ENCODE measurements around the gene NDUFAF2.
"Not testable (repeated sequence)": the region's sequence is repeated elsewhere in the genome, so short reads cannot be mapped to it uniquely, and the experiment has no call there.

NDUFAF2 gene, protein sequence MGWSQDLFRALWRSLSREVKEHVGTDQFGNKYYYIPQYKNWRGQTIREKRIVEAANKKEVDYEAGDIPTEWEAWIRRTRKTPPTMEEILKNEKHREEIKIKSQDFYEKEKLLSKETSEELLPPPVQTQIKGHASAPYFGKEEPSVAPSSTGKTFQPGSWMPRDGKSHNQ

DNA sequence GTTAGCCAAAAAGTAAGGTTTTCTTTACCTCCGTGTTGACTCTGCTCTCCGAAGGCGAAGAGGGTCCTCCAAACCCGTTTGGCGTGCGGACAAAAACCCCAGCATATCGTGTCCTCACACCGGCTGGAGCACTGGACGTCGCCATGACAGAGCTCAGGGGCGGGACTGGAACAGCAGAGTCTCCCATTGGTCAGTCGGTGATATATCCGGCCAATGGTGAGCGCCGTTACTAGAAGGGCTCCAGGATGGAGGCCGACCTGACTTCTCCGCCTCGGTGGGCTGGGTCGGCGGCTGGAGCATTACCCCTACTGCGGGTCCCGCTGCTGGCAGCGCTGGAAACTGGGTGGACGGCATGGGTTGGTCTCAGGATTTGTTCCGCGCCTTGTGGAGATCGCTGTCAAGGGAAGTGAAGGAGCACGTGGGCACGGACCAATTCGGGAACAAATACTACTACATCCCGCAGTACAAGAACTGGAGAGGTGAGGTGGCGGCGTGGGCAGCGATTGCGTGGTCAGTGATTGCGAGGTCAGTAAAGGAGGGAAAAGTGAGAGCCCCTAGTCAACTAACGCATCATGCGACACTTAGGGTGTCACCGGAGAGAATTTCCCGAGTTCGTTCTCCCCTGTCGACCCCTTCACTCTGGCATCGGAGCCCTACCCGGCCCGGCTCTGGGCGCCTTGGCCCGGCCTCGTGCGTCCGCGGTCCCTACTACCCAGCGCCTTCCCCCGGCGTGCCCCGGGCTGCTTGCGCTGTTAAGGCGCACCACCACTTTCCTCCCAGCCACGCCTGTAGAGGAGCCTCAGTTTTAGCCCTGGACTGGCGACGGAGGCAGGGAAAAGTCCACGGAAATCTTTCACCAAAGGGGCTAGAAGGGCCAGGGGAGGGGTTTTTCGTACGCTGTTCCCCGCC lies at the start of gene NDUFAF2, which contains the start of gene ERCC8:
Gene NDUFAF2 (plus strand): TSS at position 302 of the 909 bp plus-strand sequence. CDS start 51 bp downstream, at position 353.
Gene ERCC8 (minus strand): TSS at position 167 of the 909 bp plus-strand sequence. CDS start 62 bp downstream, at position 105.
- peak; percentile 72 to 83 for DNase-seq (ENCODE audit: low read depth in 2 of 2)

DNA sequence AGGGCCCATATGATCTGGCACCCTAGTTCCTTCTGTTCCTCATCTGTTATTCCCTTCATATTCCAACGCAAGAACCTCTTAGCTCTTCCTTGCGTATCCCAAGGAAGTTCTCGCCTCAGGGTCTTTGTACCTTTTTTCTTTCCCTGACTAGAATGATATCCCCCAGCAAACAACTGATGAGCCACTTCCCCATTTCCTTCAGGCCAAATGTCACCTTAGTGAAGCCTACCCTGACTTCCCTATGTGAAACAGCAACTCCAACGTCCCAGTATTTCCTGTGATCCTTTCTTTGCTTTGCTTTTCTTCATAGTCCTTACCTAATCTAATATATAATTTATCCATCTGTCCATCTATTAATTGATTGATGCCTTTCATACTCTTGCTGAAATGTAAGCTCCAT lies 48.0 kb upstream of the NDUFAF2 start:
- DNase-seq (ENCODE audit: low read depth in 2 of 2) = no peak

DNA sequence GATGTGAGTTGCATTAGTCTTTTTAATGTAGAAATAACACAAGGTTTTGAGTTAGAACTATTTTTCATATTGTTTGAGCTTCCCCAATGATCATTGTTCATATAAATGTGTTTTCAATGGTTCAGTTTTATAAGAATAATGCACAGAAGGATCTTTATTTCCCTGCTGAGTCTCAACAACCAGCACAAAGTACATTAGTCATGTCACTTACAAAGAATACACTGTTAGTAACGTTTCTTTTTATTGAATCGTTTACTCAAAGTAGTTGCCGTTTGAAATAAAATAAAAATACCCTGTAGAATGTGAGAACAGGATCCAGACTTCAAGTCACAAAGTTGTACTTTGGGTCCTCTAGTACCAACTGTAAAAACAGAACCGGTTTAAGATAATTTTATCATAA lies 41.6 kb upstream of the NDUFAF2 start:
- DNase-seq (ENCODE audit: low read depth in 2 of 2) = no peak

DNA sequence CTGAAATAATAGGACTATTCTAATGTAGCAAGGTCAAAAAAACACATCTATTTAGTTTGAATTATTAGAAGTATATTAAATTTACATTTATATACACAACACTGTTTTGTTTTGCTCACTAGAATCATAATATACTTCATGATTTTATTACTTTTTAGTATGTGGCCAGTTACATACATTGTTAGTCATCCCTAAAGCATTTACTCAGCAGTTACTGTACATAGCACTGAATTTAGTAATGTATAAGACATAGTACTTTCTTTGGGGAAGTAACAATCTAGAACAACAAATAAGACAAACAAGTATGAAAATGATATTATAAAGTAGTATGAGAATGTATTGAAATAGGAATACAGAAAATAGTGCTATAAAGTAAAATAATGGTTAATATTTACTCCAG lies 28.4 kb upstream of the NDUFAF2 start:
- no peak for DNase-seq (ENCODE audit: low read depth in 2 of 2)

DNA sequence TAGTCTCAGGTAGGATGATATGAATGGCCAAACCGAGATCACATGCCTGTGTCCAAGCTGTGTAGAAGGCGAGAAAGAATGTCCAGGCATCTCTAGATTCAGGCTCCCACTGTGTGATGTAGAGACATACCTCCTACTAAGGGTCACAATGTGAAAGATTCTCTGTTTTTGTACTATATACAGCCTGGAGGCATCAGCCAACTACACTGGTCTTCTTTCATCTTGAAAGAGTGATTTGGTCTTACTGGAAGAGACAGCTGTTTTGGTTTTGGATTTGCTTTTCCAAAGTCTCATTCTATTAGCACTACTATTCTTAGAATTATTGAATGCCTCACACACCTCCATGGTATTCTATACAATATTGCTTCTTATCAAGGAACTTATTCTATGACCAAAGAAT lies 26.5 kb upstream of the NDUFAF2 start:
- DNase-seq (ENCODE audit: low read depth in 2 of 2) = no peak

DNA sequence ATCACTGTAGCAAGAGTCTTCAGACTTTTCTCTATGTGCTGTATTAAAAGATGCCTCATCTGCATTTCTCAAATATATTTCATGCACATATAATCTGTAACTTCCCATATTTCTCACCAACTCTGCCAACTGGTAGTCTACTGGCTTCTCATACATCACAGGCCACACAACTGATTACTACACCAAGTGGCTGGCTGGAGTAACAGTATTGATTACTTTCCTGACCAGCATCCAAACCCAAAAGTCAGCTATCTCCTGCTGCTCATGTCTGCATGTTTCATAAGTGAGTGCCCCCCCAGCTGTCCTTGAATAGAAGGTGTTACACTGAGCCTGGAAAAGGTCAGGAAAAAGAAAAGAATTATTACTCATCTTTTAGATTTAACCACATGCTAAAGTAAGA lies 17.6 kb upstream of the NDUFAF2 start:
- no peak for DNase-seq (ENCODE audit: low read depth in 2 of 2)

DNA sequence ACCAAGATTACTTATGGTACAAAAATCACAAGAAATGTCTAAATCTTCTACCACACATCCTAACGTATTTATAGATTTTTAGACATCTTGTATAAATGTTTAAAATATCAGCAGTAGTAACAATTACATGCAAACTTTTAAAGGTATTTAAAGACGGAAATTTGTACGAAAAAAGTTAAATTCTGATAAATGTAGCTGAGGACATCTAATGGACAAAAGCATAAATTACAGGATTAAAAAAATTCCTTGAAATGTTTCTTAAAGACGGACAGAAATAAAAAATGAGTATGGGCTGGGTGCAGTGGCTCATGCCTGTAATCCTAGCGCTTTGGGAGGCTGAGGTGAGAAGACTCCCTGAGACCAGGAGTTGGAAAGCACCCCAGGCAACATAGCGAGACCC lies 16.0 kb upstream of the NDUFAF2 start:
- no peak for DNase-seq (ENCODE audit: low read depth in 2 of 2)

DNA sequence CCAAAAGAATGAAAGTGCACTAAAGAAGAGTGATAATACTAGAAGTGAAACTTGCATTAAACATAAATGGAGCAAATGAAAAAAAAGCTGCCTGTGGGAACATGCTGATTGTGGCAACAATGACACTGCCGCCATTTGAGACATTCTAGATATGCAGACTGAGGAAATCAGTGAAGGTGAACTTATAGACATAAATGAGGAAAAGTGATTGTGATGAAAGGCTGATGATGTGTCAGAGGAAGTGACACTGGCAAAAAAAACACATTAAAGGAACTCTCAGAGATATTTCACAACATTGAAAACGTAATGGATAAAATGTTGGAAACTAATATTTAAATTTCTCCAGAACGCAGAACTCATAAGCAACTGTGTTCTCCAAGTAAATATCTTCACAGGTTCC lies 1.4 kb upstream of the NDUFAF2 start:
- DNase-seq (ENCODE audit: low read depth in 2 of 2) = no peak

DNA sequence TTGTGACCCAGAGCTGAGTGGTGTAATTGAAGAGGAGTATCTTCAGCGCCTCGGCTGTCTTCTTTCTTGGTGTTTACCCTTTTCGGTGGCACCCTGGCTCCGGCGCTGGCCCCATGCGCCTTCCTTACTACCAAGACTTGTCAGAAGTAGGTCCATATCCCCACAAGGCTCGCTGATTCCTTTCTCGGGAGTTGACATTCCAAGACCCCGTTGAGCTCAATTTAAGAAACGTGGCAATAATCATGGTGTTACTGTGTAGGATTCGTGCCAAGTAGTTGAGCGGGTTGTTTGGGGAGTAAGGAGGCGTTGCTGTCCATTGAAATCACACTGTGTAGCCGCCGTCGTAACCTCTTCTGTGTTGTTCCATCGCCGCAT lies 795 bp downstream of the NDUFAF2 start:
- peak; percentile 5 to 7 for DNase-seq (ENCODE audit: low read depth in 2 of 2)

DNA sequence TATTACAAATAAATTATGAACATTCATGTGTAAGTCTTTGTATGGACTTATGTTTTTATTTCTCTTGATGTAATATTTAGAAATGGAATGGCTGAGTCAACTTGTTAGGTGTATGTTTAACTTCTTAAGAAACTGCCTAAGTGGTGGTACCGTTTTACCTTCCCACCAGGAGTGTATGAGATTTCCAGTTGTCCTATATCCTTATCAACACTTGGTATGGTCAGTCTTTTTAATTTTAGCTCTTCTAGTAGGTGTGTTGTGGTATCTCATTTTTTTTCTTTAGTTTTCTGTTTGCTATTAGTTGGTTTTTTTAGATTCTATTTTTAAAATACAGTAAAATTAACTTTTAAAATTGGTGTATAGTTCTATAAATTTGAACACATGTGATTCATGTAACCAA lies 3.7 kb downstream of the NDUFAF2 start:
- no peak for DNase-seq (ENCODE audit: low read depth in 2 of 2)

DNA sequence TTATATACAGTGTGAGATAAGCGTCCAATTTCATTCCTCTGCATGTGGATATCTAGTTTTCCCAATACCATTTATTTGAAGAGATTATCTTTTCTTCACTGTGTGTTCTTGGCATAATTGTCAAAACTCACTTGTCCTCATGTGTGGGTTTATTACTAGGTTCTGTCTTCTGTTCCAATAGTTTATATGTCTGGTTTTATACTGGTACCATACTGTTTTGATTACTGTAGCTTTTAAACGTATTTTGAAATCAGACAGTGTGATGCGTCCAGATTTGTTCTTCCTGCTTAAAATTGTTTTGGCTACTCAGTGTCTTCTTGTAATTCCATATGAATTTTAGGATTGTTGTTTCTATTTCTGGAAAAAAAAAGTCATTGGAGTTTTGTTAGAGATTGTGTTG lies 10.2 kb downstream of the NDUFAF2 start:
- DNase-seq (ENCODE audit: low read depth in 2 of 2) = no peak

DNA sequence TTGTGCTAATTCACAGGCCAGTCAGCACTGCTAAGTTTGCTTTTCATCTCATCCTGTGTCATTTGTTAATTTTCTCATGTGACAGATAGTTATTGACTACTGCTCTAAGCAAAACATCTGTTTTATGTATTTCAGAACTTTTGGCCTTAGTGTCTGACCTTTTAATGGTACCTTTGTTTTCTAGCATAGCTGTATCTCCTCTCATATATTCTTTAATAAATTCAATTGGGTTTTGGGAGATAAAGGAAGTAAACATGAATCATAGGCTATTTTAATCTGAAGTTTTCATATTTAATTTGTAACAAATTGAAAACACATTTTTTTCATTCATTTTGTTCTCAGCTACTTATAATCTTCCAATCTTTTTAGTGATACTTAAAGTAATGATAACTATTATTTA lies 13.1 kb downstream of the NDUFAF2 start:
- DNase-seq (ENCODE audit: low read depth in 2 of 2) = no peak

DNA sequence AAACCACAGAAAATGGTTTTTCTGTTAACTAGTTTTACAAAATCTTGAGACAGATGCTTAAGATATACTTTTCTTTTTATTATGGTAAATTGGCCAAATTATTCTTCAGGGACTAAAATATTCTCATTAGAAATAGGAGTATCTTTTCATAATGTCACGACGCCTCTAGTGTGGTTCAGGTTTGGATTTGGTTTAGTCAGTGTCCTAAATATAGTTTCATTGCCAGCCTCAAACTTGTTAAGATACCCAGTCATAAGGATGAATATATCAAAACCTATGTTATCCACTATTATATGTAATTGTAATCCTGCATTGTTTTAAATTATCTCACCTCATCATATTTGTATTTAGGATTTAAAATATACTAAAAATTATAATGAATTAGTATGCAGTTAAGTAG lies 13.7 kb downstream of the NDUFAF2 start:
- DNase-seq (ENCODE audit: low read depth in 2 of 2) = no peak

DNA sequence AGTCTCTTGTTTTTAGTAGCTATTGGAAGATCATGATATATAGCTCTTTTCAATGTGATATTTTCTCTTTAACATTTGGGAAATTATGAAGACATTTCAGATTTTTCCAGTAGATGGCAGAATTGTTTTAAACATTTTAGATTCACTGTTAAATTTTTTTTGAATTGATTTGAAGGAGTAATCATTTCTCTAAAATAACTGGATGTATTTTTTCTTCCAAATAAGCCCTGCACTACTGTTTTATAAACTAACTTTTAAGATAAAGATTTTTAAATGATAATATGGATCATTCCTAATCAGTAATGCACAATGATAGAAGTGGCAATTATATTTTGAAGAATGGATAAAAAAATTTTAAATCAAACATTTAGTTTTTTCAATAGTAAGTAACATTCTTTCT lies 14.2 kb downstream of the NDUFAF2 start:
- no peak for DNase-seq (ENCODE audit: low read depth in 2 of 2)

DNA sequence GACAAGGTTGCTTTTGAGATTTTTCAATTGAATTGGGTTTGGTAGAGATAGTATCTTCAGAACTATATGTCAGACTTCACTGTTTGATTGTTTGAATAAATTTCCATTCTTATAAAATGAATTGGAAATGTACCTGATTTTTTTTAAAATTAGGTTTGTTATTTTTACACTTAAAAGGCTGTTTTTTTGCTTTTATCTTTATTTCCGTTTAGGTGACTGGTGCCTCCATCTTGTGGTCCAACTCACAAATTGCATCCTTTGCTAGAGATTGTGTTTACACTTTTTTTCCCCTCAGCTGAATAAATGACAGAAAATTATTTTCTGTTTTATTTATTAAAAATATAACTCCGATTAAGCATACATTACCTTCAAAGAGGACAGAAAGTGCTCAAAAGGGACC lies 15.6 kb downstream of the NDUFAF2 start:
- no peak for DNase-seq (ENCODE audit: low read depth in 2 of 2)

DNA sequence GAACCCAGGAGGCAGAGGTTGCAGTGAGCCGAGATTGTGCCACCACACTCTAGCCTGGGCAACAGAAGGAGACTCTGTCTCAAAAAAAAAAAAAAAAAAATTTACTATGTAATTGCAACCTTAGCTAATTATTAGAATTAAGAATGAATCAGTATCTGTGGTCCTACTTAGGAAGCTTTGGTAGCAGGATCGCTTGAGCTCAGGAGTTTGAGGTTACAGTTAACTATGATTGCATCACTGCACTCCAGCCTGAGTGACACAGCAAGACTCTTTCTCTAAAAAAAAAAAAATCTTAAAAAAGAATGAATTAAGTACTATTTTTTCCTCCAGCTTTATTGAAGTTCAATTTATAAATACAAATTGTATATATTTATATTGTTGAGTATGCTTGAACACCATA lies 16.7 kb downstream of the NDUFAF2 start:
- no peak for DNase-seq (ENCODE audit: low read depth in 2 of 2)

DNA sequence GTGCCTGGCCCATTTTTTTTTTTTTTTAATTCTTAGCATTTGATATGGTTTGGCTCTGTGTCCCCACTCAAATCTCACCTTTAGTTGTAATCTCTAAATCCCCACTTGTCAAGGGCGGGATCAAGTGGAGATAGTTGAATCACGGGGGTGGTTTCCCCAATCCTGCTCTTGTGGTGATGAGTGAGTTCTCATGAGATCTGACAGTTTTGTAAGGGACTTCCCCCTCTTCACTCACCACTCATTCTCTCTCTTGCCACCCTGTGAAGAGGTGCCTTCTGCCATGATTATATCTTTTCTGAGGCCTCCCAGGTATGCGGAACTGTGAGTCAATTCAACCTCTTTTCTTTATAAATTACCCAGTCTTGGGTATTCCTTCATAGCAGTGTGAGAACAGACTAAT lies 27.2 kb downstream of the NDUFAF2 start:
- DNase-seq (ENCODE audit: low read depth in 2 of 2) = peak; percentile 18 to 43

DNA sequence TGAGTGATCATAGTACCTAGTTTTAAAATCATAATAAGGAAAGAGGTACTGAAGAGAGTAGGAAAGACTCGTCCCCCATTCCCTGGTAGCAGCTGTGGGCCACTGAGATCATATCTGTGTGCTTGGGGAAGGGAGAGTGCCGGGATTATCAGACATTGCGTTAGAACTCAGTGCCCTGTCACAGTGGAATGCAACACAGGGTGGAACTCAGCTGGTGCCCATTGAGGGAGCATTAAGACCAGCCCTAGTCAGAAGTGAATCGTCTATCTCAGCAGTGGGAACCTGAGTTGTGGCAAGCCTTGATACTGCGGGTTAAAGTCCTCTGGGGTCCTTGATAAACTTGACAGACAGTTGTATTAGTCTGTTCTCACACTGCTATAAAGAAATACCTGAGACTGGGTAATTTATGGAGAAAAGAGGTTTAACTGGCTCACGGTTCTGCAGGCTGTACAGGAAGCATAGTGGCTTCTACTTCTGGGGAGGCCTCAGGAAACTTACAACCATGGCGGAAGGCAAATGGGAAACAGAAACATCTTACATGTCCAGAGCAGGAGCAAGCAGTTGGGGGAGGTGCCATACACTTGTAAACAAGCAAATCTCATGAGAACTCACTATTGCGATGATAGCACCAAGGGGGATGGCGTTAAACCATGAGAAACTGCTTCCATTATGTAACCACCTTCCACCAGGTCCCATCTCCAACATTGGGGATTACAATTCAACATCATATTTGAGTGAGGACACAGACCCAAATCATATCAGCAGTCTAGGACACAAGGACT lies 33.1 kb downstream of the NDUFAF2 start:
- DNase-seq (ENCODE audit: low read depth in 2 of 2) = no peak

DNA sequence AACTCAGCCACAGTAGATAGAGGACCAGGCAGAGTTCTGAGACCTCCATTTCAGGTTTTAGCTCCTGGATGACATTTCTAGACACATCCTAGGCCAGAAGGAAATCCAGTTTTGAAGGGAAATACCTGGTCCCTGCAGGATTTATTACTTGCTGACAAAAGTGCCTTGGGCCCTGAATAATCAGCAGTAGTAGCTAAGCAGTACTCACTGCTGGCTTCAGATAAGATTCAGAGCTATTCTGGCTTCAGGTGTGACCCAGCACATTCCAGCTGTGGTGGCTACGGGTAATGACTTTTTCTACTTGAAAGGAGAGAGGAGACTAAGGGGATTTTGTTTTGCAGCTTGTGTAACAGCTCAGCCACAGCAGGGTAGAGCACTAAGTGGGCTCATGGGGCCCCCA lies 34.0 kb downstream of the NDUFAF2 start:
- DNase-seq (ENCODE audit: low read depth in 2 of 2) = no peak

DNA sequence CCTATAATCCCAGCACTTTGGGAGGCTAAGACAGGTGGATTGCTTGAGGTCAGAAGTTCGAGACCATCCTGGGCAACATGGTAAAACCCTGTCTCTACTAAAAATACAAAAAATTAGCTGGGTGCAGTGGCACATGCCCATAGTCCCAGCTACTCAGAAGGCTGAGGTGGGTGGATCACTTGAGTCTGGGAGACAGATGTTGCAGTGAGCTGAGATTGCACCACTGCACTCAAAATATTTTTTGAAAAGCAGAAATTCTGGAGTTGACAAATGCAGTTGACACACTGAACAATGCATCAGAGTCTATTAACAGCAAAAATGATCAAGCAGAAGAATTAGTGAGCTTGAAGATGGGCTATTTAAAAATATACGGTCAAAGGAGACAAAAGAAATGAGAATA lies 35.5 kb downstream of the NDUFAF2 start:
- DNase-seq (ENCODE audit: low read depth in 2 of 2) = no peak

DNA sequence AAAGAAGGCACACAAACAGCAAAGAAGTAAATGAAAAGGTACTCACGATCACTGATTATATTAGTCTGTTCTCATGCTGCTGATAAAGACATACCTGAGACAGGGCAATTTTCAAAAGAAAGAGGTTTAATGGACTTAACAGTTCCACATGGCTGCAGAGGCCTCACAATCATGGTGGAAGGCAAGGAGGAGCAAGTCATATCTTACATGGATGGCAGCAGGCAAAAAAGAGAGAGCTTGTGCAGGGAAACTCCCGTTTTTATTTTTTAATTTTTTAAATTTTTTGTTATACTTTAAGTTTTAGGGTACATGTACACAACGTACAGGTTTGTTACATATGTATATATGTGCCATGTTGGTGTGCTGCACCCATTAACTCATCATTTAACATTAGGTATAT lies 37.1 kb downstream of the NDUFAF2 start:
- DNase-seq (ENCODE audit: low read depth in 2 of 2) = not testable (repeated sequence)

DNA sequence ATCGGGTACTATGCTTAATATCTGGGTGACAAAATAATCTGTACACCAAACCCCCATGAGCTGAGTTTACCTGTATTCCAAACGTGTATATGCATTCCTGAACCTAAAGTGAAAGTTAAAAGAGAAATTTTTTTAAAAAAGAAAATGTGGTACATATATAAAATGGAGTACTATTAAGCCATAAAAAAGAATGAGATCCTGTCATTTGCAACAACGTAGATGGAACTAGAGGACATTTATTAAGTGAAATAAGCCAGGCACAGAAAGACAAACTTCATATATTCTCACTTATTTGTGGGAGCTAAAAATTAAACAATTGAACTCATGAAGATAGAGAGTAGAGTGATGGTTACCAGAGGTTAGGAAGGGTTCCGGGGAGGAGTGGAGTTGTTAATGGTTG lies 44.8 kb downstream of the NDUFAF2 start:
- no peak for DNase-seq (ENCODE audit: low read depth in 2 of 2)

DNA sequence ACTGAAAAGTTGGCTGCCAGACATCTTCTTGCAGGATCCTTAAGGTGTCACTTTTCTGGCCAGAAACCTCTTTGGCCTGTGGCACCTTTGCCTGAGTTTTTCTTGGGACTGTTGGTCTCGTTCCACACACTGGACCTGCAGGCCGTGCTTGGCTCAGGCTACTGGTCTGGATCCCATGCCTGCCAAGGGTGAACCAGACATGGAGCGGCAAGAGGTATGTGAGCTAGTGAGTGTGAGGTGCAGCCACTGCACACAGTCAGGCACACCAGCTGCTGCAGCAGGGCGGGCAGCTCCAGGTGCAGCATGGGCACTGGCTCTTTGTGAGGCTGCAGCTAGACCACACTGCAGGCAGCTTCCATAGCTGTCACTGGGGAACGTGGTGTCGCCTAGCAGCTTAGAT lies 47.9 kb downstream of the NDUFAF2 start:
- no peak for DNase-seq (ENCODE audit: low read depth in 2 of 2)

Measured in stimulated activated CD4-positive, alpha-beta T cell treated with anti-CD3 and anti-CD28 coated beads, Interleukin-4, amount 100 ng/mL, for 48 hours (primary cell).